HepG2 (cell line): ENCODE data around the gene STXBP4. TPM values are rescaled to one million over a fixed set of nuclear protein-coding genes. Genes with fewer than 3 reads are reported as not detected.

ENCODE experiments used
- ASH2L ChIP-seq: fragments of 300-600, 200-600 bp; sonication (generic); IDR thresholded peaks from 2 replicates; pipeline ENCODE4 v1.7.0; 2017; ENCODE audit warnings: low read depth, mild to moderate bottlenecking, moderate library complexity, mixed read lengths, low read length; ENCODE audit not compliant: insufficient read length
- ATRX ChIP-seq: sonication (generic); formaldehyde crosslinking; IDR thresholded peaks from 2 replicates; pipeline ENCODE4 v1.4.0; 2020; ENCODE audit warnings: missing genetic modification reagents, borderline replicate concordance
- CENPT ChIP-seq: sonication (generic); formaldehyde crosslinking; IDR thresholded peaks from 2 replicates; pipeline ENCODE4 v1.8.0; 2022; ENCODE audit warnings: low read depth, mild to moderate bottlenecking, moderate library complexity, missing genetic modification reagents
- E2F5 ChIP-seq: sonication (generic); formaldehyde crosslinking; conservative IDR thresholded peaks from 2 replicates; pipeline ENCODE4 v1.4.0; 2020; ENCODE audit warnings: missing genetic modification reagents
- MNT ChIP-seq: fragments of 450-650 bp; IDR thresholded peaks from 2 replicates; pipeline ENCODE4 v1.6.1; 2016
- PLSCR1 ChIP-seq: sonication (generic); formaldehyde crosslinking; IDR thresholded peaks from 2 replicates; pipeline ENCODE4 v1.5.0; 2020; ENCODE audit warnings: missing genetic modification reagents, mild to moderate bottlenecking, borderline replicate concordance
- TFDP2 ChIP-seq: sonication (generic); formaldehyde crosslinking; IDR thresholded peaks from 2 replicates; pipeline ENCODE4 v1.4.0; 2020; ENCODE audit warnings: missing genetic modification reagents
- ZC3H4 ChIP-seq: sonication (generic); formaldehyde crosslinking; IDR thresholded peaks from 2 replicates; pipeline ENCODE4 v1.4.0; 2020; ENCODE audit warnings: missing genetic modification reagents, borderline replicate concordance
- ZNF282 ChIP-seq: fragments of 450-650 bp; IDR thresholded peaks from 2 replicates; pipeline ENCODE4 v1.6.1; 2018; ENCODE audit not compliant: partially characterized antibody
- ZNF33A ChIP-seq: sonication (generic); formaldehyde crosslinking; IDR thresholded peaks from 2 replicates; pipeline ENCODE4 v1.5.1; 2020; ENCODE audit warnings: missing genetic modification reagents, mild to moderate bottlenecking, moderate library complexity, borderline replicate concordance
- ZNF350 ChIP-seq: sonication (generic); formaldehyde crosslinking; IDR thresholded peaks from 2 replicates; pipeline ENCODE4 v1.4.0; 2020; ENCODE audit warnings: mild to moderate bottlenecking, low read depth, missing genetic modification reagents, borderline replicate concordance
- ZNF414 ChIP-seq: sonication (generic); formaldehyde crosslinking; IDR thresholded peaks from 2 replicates; pipeline ENCODE4 v1.5.0; 2020; ENCODE audit warnings: missing genetic modification reagents
- ZNF451 ChIP-seq: sonication (generic); formaldehyde crosslinking; IDR thresholded peaks from 2 replicates; pipeline ENCODE4 v1.5.0; 2020; ENCODE audit warnings: mild to moderate bottlenecking, missing genetic modification reagents
- ZNF512B ChIP-seq: sonication (generic); formaldehyde crosslinking; IDR thresholded peaks from 2 replicates; pipeline ENCODE4 v1.5.1; 2020; ENCODE audit warnings: missing genetic modification reagents, mild to moderate bottlenecking, borderline replicate concordance
- ZNF720 ChIP-seq: sonication (generic); formaldehyde crosslinking; IDR thresholded peaks from 2 replicates; pipeline ENCODE4 v1.4.0; 2020; ENCODE audit warnings: missing genetic modification reagents
- ZSCAN21 ChIP-seq: sonication (generic); formaldehyde crosslinking; IDR thresholded peaks from 2 replicates; pipeline ENCODE4 v1.8.0; 2022; ENCODE audit warnings: mild to moderate bottlenecking, missing genetic modification reagents, moderate library complexity, borderline replicate concordance
- ZSCAN30 ChIP-seq: sonication (generic); formaldehyde crosslinking; IDR thresholded peaks from 2 replicates; pipeline ENCODE4 v1.5.0; 2020; ENCODE audit warnings: mild to moderate bottlenecking, missing genetic modification reagents
- polyA plus RNA-seq, 8 experiments: library from polyadenylated mRNA; depleted of rRNA in 3 of 8; stranded (reverse) in 7 of 8; unstranded in 1 of 8; fragments of >200 nt; fragmentation: Illumina TruSeq in 4 of 8; extraction: Trizol in 4 of 8; gene quantifications; 2 replicates each; pipeline versions ENCODE4 v1.2.1 to v1.2.3, GENCODE V29; 2011 to 2016; ENCODE audit warnings: low read depth in 4 of 8, missing spikeins in 1 of 8, mixed read lengths in 1 of 8; ENCODE audit not compliant: insufficient read depth in 1 of 8
- total RNA-seq, 5 experiments: library from RNA; depleted of rRNA; stranded (reverse); fragments of >200 nt; fragmentation: Illumina TruSeq; extraction: Trizol; gene quantifications; 2 replicates each; pipeline ENCODE4 v1.2.3, GENCODE V29; 2016; ENCODE audit warnings: low read depth in 1 of 5

STXBP4 gene
- total and polyA plus RNA-seq, 2 of the 13 experiments (the other 11 are each of a cell fraction or from before 2014, with no cell fraction given): 8.5 to 36.1 TPM

GRCh38 chr17:54967621-54968261, 824 bp upstream of the STXBP4 start (continued):
- TF ChIP-seq E2F5 (CRISPR knock-in tag) (no peak), ZSCAN30 (CRISPR knock-in tag) (no peak), ASH2L (peak; percentile 10), ZNF720 (CRISPR knock-in tag) (no peak), ZNF414 (CRISPR knock-in tag) (no peak), TFDP2 (CRISPR knock-in tag) (peak; percentile 29; the same call in 1 of the 2 replicates), MNT (no peak), ZNF350 (CRISPR knock-in tag) (no peak), ZSCAN21 (CRISPR knock-in tag) (peak; percentile 12; the same call in 1 of the 2 replicates), ATRX (CRISPR knock-in tag) (no peak), ZC3H4 (0 out of 2 replicates have a peak, but pooled peaks have one; percentile 56), ZNF451 (CRISPR knock-in tag) (no peak), CENPT (CRISPR knock-in tag) (no peak), ZNF33A (CRISPR knock-in tag) (no peak), ZNF282 (no peak), ZNF512B (CRISPR knock-in tag) (0 out of 2 replicates have a peak, but pooled peaks have one; percentile 25), PLSCR1 (CRISPR knock-in tag) (no peak)
